GM12892 (cell line): ENCODE results near the gene AMBRA1.

Experiments used
- DNase-seq: peaks from one replicate; pipeline ENCODE4 v3.0.0; 2011; ENCODE audit not compliant: insufficient read length
- FAIRE-seq: peaks from 2 replicates; lab custom pipeline; 2011; peaks lifted over from hg19 to GRCh38; lab: Jason Lieb, UNC
- POLR2A ChIP-seq: IDR thresholded peaks from 2 replicates; pipeline ENCODE4 v1.6.1; 2011; ENCODE audit warnings: low read depth, low read length, control low read depth
- POLR2AphosphoS5 ChIP-seq: IDR thresholded peaks from 2 replicates; pipeline ENCODE4 v1.6.1; 2011; ENCODE audit warnings: low read depth, low read length, control low read depth
- TAF1 ChIP-seq: IDR thresholded peaks from 2 replicates; pipeline ENCODE4 v1.6.1; 2011; ENCODE audit warnings: low read depth, mild to moderate bottlenecking, control low read depth, low read length, borderline replicate concordance

The AMBRA1 gene

DNA sequence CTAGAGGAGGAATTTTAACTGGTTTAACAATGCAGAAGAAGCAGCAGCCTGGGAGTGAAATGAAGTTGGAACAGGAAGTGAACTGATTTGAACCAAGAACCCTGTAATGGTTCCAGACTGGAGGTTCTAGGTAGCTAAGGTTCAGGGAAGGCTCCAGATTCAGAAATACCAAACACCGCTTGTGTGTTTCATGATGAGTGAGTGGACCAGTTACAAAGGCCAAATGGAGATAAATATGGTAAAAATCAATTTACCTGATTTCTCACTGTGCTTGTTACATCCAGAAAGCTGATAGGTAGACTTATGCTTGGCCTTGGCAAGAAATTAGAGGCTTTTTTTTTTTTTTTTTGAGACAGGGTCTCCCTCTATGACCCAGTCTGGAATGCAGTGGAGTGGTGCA, 36.4 kb upstream of the AMBRA1 start:
- TF ChIP-seq TAF1 = no peak
- TF ChIP-seq POLR2AphosphoS5 = no peak
- TF ChIP-seq POLR2A = no peak
- FAIRE-seq (no peak), DNase-seq (no peak)

DNA sequence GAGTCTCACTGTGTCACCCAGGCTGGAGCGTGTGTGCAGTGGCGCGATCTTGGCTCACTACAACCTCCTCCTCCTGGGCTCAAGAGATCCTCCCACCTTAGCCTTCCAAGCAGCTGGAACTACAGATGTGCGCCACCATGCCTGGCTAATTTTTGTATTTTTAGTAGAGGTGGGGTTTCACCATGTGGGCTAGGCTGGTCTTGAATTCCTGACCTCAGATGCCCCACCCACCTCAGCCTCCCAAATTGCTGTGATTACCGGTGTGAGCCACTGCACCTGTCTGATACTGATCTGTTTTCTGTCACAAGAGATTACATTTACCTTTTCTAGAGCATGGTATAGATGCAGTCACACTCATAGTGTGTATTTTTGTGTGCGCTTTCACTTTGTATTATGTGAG, 35.1 kb upstream of the AMBRA1 start:
- TF ChIP-seq POLR2AphosphoS5 (no peak), TAF1 (no peak), POLR2A (no peak)
- FAIRE-seq = no peak

DNA sequence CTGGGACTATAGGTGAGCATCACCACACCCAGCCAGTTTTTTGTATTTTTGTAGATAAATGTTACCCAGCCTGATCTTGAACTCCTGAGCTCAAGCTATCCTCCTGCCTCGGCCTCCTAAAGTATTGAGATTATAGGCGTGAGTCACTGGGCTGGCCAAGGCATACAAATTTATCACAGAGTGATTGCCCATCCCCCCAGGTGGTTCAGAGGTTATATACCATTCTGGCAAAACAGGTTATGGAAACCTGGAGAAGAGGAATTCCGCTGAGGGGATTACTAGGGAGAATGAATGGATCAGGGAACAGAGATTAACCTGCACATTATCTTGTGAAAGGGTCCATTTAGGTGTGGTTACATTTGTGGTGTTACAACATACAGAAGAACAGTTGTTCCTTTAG, 31.6 kb upstream of the AMBRA1 start:
- DNase-seq (no peak), FAIRE-seq (no peak)
- no peak for TF ChIP-seq TAF1
- no peak for TF ChIP-seq POLR2AphosphoS5

More for the DNA sequence above, 35.1 kb upstream of the AMBRA1 start:
- DNase-seq = no peak

DNA sequence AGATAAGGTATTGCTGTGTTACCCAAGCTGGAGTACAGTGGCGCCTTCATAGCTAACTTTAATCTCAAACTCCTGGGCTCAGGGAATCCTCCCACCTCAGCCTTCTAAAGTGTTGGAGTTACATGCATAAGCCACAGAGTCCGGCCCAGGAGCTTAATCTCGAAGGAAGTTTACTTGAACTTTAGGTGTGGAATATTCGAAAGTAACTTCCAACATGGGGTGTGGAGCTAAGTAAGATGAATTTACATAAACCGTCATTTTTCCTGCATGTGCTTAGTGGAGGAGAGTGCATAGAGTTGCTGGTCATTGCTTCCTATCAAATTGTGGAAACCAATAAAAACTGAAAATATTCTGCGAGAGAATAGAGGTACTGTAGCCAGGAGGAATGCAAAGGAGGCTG, 25.0 kb upstream of the AMBRA1 start:
- TF ChIP-seq TAF1 = no peak
- TF ChIP-seq POLR2A = no peak
- FAIRE-seq (no peak), DNase-seq (no peak)

DNA sequence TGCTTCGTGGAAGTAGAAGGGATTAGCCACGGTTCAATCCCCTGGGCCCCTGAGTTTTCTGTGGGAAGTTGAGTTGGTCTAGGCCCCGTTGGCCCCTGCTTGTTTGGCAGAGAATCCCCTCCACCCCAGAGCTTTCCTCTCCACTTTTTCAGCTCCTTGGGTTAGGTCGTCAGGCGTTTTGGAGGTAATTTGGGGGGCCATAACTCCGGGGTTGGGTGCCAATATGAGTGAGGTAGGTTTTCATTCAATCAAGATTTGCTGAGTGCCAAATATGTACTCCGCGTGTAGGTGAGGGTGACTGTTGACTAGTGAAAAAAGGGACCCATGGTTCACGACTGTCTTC, 24.1 kb upstream of the AMBRA1 start:
- FAIRE-seq (no peak), DNase-seq (no peak)
- TF ChIP-seq POLR2A = no peak
- TF ChIP-seq TAF1 = no peak
- TF ChIP-seq POLR2AphosphoS5 = no peak

DNA sequence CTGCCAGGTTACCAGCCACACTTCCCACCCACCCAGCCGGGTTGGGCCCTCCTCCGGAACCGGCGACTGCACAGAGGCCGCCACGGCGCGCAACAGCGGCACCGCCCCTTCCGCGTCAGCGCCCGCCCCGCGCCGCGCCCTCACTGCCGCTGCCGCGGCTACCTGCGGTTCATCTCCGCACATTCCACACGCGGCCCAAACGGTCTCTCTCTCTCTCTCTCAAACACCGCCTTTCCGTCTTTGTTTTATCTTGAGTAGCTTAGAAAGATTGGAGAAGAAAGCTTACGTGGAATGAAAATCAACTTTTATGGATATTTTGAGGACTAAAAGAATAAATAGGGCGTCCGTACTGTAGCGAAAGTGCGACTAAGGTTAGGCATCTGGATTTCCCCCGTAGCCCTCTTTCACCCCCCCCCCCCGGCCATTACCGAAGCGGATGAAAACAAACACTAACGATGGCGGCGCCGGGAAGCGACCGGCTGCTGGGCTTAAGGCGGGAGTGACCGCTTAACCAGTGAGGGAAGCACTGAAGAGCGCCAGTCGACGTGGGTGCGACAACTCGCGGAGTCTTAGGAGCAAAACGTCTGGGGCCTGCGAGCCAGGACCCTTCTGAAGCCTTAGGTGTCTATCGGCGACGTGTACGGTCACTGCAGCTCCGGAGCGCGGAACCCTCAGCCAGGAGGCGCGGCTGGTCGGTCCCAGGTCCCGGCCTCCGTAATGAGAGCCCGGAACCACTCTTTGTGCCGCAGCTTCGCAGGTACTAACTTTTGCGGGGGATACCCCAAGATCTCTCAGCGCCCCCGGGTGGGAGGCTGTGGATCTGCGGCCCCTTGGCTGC, 23.5 kb upstream of the AMBRA1 start, which contains the start of the genes ATG13 and HARBI1:
Gene ATG13 (plus strand): TSS at position 420 of the 838 bp plus-strand sequence. CDS start 26,739 bp downstream, outside the sequence.
Gene HARBI1 (minus strand): TSS at position 94 of the 838 bp plus-strand sequence. CDS start 990 bp downstream, outside the sequence.
- FAIRE-seq = peak; percentile 98
- TF ChIP-seq POLR2A (peak; percentile 73), POLR2AphosphoS5 (peak; percentile 42; the same call in 1 of the 2 replicates), TAF1 (peak; percentile 39; the same call in 1 of the 2 replicates)
- DNase-seq = peak; percentile 87

DNA sequence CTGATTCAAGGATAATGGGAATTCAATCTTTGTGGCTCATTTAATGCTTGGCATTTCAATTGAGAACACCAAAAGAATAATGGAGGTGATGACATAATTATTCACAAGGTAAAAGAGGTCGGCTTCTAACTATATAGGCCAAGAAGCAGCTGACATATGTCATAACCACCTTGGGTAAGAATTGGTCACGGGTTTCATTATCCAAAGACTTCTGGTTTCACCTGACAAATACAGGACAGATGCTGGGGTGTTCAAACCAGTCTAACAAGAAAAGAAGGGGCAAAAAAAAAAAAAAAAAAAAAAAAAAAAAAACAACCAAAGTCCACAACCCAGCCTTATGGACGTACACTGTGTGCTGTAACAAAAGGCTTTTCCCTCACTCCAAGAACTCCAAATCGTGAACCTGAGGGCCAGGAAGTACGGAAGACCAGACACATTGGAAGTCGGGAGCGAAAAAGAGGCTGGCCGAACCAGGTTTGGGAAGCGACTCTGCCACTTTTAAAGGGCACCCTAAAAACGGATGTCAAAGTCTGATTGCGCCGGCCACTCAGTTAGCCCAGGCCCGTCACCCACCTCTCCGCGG, 22.8 kb upstream of the AMBRA1 start:
- TF ChIP-seq POLR2A (no peak), POLR2AphosphoS5 (no peak), TAF1 (no peak)
- FAIRE-seq (no peak), DNase-seq (no peak)

DNA sequence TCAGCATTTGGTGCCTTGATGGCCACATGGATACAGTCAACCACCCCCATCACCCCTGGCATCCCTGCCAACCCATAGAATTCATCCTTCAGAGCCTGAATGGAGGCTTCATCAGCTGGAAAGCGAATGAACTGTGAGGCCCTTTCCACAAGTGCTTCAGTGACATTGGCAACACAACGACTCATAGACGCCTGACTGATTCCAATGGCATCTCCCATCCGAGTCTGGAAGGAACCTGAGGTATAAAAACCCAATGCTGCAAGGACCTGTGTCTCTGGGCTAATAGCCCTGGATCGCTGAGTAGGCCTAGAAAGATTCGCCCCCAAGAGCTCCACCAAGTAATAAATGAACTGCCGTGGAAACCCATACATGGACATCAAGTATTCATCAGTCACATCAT, 21.9 kb upstream of the AMBRA1 start:
- TF ChIP-seq TAF1 = no peak
- TF ChIP-seq POLR2AphosphoS5 = no peak
- no peak for TF ChIP-seq POLR2A
- FAIRE-seq (no peak), DNase-seq (no peak)

DNA sequence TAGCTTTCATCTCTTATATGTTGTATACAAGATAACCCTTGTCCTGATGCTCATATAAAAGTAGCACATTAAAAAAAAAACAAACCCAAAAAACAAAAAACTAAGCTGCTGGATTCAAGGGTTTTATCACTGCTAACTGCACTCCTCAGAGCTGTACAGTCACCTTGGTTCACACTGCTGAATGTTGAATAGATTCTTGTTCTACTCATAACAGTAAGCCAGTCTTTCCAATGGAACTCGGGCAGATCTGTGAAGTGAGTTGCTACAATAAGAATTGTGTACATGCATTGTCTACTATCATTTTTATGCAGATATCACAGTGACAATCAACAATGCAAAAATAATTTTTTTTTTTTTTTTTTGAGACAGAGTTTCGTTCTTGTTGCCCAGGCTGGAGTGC, 18.5 kb upstream of the AMBRA1 start:
- FAIRE-seq (no peak), DNase-seq (no peak)
- no peak for TF ChIP-seq TAF1
- TF ChIP-seq POLR2AphosphoS5 = no peak
- no peak for TF ChIP-seq POLR2A

DNA sequence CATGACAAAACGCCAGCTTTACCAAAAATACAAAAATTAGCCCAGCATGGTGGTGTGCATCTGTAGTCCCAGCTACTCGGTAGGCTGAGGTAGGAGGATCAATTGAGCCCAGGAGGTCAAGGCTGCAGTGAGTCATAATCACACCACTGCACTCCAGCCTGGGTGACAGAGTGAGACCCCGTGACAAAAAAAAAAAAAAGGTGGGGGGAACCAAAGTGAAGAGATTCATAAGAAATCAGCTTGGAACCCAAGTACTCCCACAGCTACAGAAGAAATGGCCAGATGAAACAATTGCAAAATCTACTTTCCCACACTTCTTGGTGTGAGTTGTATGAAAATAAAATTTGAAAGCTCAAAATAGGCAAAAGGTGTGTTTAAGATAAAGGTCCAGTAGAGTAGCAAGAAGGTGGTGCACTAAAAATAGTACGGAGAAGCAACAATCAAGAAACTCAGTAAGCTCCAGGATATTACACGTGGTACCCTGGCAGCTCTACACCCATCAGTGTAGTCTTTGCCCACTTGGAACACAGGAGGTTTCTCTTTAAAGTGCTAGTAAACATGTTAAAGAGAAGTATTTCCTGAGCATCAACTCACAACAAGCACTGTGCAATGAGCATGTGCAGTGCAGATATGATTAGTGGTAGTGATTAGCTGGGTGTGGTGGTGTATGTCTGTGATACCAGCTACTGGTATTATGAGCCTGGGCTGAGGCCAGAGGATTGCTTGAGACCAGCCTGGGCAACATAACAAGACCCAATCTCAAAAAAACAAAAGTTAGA, 17.9 kb upstream of the AMBRA1 start:
- DNase-seq = no peak
- FAIRE-seq = no peak
- no peak for TF ChIP-seq POLR2A

DNA sequence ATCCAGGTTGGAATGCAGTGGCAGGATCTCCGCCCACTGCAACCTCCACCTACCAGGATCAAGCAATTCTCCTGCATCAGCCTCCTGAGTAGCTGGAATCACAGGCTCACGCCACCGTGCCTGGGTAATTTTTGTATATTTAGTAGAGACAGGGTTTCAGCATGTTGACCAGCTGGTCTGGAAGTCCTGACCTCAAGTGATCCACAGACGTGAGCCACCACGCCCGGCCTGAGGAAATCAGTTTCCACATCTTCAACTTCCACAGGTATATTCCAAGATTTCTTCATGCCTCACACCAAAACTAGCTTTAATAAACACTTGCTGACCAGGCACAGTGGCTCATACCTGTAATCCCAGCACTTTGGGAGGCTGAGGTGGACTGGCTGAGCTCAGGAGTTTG, 15.6 kb upstream of the AMBRA1 start:
- DNase-seq (no peak), FAIRE-seq (no peak)

DNA sequence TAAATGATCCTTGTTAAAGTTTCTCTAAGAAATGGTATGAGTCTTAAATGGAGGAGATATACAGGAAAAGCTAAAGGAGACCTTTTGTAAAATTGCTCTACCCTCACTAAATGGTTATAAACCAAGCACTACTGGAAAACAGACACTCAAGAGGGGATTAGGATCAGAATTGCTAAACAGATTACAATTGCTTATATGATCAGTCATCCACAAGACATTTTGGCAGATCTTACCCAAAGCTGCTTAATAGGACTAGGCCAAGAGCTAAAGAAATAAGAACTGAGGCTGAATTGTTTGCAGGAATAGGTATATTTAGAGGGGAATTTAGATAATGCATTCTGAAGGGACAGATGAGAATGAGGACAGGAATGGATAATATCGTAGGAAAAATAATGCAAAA, 13.7 kb upstream of the AMBRA1 start:
- DNase-seq (no peak), FAIRE-seq (no peak)
- TF ChIP-seq POLR2AphosphoS5 (no peak), TAF1 (no peak), POLR2A (no peak)

More for the DNA sequence above, 15.6 kb upstream of the AMBRA1 start:
- TF ChIP-seq POLR2AphosphoS5 (no peak), POLR2A (no peak), TAF1 (no peak)

DNA sequence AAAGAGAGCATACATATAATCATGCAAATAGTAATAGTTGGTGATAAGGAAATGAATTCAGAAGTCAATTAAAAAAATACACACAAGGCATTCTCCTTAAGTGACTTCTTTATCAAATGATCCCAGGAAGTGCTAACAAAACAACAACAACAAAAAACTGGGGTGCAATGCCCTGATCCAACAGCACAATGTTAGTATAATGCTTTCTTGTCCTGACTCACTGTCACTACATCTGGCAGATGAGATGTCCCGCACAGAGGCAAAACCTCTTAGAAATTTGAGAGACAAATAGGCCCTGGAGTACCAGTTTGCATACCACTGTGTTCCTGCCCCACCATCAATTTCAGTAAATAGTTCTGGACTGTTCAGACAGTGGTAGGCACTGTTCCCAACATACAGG, 11.0 kb upstream of the AMBRA1 start:
- FAIRE-seq (no peak), DNase-seq (no peak)
- no peak for TF ChIP-seq TAF1
- no peak for TF ChIP-seq POLR2A
- no peak for TF ChIP-seq POLR2AphosphoS5
